Breast epithelium (tissue), 3 donors: ENCODE data around the gene GPR162.

Experiments used
- CTCF ChIP-seq, 3 donors: fragments of 450-650 bp; IDR thresholded peaks; one replicate each; pipeline ENCODE4 v1.5.1; 2016 to 2017; ENCODE audit warnings: antibody characterized with exemption in 3 of 3, mild to moderate bottlenecking in 3 of 3, moderate library complexity in 3 of 3
- POLR2A ChIP-seq: fragments of 450-650 bp; IDR thresholded peaks from one replicate; pipeline ENCODE4 v1.6.1; 2016; ENCODE audit warnings: antibody characterized with exemption, mild to moderate bottlenecking, moderate library complexity

GRCh38 chr12:6795088-6795487 is 26.5 kb upstream of the GPR162 start:
- TF ChIP-seq CTCF (IDR thresholded peaks at IDR 0.05) (no peak), POLR2A (no peak)
